HG03378 (cell line): Measurements from ENCODE around the gene MT1E.
"Not testable (repeated sequence)": the region's sequence is repeated elsewhere in the genome, so short reads cannot be mapped to it uniquely, and the experiment has no call there.

Source experiments
- ATAC-seq: cut with Tn5 transposase; IDR thresholded peaks from one replicate; pipeline ENCODE4 v1.9.1; 2021; ENCODE audit warnings: mild to moderate bottlenecking, moderate library complexity; ENCODE audit not compliant: unreplicated experiment

Gene MT1E

DNA sequence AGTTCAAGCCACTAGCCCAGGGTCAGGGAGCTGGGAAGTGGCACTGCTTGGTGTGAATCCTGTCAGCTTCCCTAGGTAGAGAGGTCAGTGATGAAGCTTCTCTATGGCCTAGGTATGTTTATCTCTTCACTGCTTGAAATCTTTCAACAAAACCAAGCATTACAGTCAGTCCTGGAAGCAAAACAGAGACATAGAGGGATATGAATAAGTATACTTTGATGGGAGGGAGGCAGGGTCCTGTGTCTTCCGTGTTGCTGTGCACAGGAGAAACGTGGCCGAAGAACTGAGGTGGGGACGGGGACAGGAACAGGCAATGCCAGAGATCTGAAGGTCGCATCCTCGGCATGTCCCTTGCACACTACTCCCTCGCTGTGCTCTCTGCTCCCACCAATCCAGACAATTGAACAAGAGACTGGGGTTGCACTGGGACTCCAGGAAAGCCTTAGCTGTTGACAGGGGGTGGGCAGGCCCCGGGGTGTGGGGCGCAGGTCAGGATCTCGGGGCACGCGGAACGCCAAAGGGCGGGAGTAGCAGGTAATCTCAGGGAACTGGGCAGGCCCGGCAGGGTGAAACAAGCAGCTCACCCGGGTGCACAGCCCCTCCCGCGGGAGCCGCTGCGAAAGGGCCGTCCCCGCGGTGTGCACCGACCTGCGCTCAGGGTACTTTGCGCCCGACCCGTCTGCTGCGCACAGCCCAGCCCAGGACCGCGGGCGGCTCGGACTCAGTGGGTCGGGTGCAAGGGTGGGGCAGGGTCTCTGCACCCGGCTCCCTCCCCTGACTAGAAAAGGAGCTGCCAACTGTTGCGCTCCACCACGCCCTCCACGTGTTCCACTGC is 43.6 kb downstream of the MT1E start, which contains the start of gene MT1H:
TSS of gene MT1H (plus strand) at position 810 of the 835 bp plus-strand sequence. CDS start 71 bp downstream, outside the sequence.
- no peak for ATAC-seq

GRCh38 chr16:56669840-56670619 is 44.4 kb downstream of the MT1E start:
- ATAC-seq: no peak

DNA sequence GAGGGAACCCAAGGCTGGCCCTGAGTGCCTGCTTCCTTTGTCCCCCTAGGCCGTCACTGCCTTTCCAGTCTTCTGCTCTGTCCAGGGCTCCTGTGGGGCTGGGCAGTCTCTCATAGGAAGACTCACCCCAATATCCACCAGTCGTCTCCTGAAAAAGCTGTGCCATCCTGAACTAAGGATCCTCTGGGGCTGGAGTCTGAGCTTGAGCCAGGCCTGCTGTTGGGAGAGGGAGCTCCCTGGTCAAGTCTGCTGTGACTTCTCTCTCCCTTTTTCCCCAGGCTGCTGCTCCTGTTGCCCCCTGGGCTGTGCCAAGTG is 45.0 kb downstream of the MT1E start:
- ATAC-seq: no peak

DNA sequence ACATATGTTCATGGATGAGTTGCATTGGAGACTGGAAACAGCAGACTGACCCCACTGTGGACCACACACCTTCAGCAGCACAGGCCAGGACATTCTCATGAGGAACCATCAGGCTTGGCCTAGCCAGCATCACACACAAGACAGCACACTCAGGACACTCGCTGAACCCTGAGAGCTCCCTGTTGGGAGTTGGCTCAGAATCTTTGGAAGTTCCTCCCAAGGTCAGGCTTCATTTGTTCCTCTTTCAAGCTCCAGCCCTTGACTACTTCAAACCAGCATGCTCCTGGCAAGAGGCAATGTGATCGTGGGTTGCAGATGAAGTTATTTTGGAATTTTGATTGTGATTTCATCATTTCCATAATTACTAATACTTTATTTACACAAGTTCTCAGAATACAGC is 46.1 kb downstream of the MT1E start:
- not testable (repeated sequence) for ATAC-seq

DNA sequence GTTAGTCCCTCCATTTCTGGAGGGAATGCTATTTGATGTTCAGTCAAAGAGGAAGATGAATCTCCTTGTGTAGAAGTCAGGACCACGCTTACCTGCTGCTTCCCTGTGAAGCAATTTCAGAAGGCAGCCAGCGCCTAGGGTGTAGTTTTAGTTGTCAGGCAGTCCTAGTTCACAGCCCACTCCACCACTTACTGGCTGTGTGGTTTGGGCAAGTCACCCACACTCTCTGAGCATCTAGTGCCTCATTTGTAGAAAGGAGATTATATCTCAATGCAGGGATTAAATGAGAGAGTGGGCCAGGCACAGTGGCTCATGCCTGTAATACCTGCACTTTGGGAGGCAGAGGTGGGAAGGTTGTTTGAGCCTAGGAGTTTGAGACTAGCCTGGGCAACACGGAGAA is 46.6 kb downstream of the MT1E start:
- ATAC-seq: not testable (repeated sequence)

DNA sequence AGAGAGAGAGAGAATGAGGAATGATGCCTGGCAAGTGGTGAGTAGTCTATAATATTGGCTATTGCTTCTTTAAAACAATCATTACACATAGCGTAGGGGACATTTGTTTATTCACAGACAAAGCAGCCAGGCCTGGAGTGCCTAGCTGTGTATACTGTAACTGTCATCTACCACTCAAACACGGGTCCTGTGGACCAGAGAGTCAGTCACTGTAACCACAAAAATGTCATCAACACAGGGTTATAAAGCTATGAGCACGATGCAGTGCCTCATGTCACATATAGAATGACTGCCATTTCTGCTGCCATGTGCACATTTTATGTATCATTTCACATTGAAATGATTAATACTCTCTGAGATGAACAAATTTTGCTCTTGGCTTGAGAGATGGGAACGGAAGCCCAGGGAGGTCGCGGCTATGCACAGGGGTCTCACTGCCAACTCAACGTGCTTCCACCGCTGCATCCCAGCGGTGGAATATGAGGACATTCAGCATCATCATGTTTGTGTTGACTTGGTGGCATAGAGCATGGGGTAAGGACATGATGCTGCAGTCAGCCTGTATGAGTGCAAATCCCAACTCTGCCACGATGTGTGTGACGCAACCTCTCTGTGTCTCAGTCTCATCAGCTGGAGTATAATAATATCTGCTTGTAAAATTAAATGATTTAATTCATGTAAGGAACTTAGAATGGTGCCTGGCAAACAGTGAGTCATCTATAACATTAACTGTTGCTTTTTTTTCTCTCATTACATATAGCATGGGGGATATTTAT is 47.4 kb downstream of the MT1E start:
- ATAC-seq: no peak

DNA sequence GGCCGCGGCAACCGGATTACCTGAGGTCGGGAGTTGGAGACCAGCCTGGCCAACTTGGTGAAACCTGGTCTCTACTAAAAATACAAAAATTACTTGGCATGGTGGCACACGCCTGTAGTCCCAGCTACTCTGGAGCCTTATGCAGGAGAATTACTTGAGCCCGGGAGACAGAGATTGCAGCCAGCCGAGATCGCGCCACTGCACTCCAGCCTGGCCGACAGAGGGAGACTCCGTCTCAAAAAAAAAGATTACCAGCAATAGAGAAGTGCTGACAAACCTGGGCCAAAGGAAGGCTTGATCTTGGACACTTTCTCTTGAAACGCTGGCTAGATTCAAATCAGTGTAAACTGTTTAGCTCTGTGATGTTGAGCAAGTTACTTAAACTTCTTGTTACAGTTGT is 48.3 kb downstream of the MT1E start:
- no peak for ATAC-seq

- ATAC-seq: not testable (repeated sequence)
Measured at GRCh38 chr16:56674570-56674969, 49.0 kb downstream of the MT1E start.

GRCh38 chr16:56675685-56676210 is 50.2 kb downstream of the MT1E start:
- ATAC-seq: no peak
